ENCODE measurements around the gene TDP2.
"Not testable (repeated sequence)": the region's sequence is repeated elsewhere in the genome, so short reads cannot be mapped to it uniquely, and the experiment has no call there.

The TDP2 gene

DNA sequence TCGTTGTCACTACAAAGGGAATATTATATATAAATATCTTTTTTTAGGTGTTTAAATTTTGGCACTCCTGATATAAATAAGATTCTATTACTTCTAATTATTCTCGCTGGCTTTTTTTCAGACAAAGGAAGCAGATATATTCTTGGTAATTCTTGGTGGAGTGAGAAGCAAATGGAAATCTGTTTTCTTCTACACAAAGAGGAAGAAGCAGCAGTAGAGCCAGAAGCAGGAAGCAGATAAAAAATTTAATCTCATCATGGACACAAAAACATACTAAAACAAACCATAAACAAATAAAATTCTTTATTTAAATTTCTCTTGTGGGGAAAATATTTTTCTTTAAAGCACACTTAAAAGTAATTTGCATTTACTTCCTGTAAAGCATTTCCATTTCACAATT lies 17.0 kb downstream of the TDP2 start:
- no peaks in the 10 kb centered on the region for H3K27me3 ChIP-seq
- intact Hi-C loops (cut with DNase I; ENCODE audit: low total_unique reads) = no loop called here
- H3K4me1 ChIP-seq = peaks cover 0 to 13% (median 4%) of the 10 kb centered on the region in 4 donors
- H3K9me3 ChIP-seq = no peaks in the 10 kb centered on the region
- TF ChIP-seq, protein P1, sequence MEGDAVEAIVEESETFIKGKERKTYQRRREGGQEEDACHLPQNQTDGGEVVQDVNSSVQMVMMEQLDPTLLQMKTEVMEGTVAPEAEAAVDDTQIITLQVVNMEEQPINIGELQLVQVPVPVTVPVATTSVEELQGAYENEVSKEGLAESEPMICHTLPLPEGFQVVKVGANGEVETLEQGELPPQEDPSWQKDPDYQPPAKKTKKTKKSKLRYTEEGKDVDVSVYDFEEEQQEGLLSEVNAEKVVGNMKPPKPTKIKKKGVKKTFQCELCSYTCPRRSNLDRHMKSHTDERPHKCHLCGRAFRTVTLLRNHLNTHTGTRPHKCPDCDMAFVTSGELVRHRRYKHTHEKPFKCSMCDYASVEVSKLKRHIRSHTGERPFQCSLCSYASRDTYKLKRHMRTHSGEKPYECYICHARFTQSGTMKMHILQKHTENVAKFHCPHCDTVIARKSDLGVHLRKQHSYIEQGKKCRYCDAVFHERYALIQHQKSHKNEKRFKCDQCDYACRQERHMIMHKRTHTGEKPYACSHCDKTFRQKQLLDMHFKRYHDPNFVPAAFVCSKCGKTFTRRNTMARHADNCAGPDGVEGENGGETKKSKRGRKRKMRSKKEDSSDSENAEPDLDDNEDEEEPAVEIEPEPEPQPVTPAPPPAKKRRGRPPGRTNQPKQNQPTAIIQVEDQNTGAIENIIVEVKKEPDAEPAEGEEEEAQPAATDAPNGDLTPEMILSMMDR (IDR thresholded peaks at IDR 0.05) = no peak
- H3K4me3 ChIP-seq = no peak overlapping the region
- no peak overlapping the region for H3K27ac ChIP-seq
- peaks cover 41 to 48% (median 47%) of the 10 kb centered on the region in 3 donors for H3K36me3 ChIP-seq
- no peak for DNase-seq

DNA sequence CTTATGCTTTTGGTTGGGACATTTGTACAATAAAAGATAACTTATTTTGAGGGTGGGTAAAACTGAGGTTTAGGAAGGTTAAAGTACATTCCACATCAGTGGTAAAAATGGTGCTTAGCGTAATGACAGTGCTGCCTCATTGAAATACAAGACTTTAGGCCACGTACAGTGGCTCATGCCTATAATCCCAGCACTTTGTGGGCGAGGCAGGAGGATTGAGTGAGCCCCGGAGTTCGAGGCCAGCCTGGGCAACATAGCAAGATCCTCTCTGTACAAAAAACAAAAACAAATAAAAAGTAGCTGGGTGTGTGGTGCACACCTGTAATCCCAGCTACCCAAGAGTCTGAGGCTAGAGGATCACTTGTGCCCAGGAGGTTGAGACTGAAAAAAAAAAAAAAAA lies 18.4 kb downstream of the TDP2 start:
- Histone ChIP-seq H3K27ac (no peak overlapping the region), H3K27me3 (peaks cover 0 to 6% of the 10 kb centered on the region in 2 donors), H3K36me3 (peaks cover 32 to 37% (median 33%) of the 10 kb centered on the region in 3 donors), H3K4me3 (no peak overlapping the region), H3K9me3 (no peaks in the 10 kb centered on the region), H3K4me1 (peaks cover 0 to 13% (median 4%) of the 10 kb centered on the region in 4 donors)
- no peak for DNase-seq
- TF ChIP-seq, protein P1 (IDR thresholded peaks at IDR 0.05) = no peak
- intact Hi-C loops (cut with DNase I; ENCODE audit: low total_unique reads) = no loop called here

DNA sequence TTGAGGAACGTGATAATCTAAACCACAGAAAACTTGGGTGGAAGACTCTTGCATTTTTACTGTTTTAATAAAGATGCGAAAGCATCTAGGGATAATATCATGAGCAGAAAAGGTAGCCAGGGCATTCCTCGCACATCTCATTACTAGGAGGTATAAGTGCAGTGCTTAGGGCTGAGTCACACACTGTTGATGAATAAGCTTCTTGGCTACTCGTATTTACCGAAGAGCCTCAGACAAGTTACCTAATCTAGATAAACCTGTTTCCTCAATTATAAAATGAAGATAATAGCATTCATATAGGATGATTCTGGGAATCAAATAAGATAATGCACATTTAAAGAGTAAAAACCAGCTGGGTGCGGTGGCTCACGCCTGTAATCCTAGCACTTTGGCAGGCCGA lies 19.9 kb downstream of the TDP2 start:
- intact Hi-C loops (cut with DNase I; ENCODE audit: low total_unique reads) = no loop called here
- peaks cover 0 to 6% of the 10 kb centered on the region in 2 donors for H3K27me3 ChIP-seq
- TF ChIP-seq, protein P1 (IDR thresholded peaks at IDR 0.05) = no peak
- H3K4me3 ChIP-seq = no peak overlapping the region
- H3K4me1 ChIP-seq = peaks cover 0 to 13% (median 4%) of the 10 kb centered on the region in 4 donors
- H3K36me3 ChIP-seq = peaks cover 17 to 22% (median 20%) of the 10 kb centered on the region in 3 donors
- no peak overlapping the region for H3K27ac ChIP-seq
- no peaks in the 10 kb centered on the region for H3K9me3 ChIP-seq
- DNase-seq = no peak

DNA sequence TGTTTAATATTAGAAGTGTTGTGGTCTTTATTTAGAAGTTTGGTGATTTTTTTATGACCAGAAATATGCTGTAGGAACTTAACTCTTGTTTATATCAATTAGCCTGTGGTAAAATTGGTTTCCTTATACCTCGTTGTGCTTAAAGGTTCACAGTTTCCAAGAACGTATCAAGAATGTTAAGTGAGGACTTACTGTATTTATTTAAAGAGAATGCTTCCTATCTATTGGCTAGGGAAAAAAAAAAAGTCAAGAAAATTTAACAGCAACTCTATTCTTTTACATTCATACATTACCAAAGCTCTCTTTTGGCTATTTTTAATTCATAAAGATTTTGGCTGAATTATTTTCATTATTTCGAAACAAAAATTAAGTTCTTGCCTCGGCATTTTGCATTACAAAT lies 22.3 kb downstream of the TDP2 start:
- intact Hi-C loops (cut with DNase I; ENCODE audit: low total_unique reads) = no loop called here
- Histone ChIP-seq H3K27me3 (peaks cover 0 to 6% of the 10 kb centered on the region in 2 donors), H3K4me3 (no peak overlapping the region), H3K27ac (no peak overlapping the region), H3K9me3 (no peaks in the 10 kb centered on the region), H3K36me3 (no peaks in the 10 kb centered on the region), H3K4me1 (peaks cover 0 to 13% (median 4%) of the 10 kb centered on the region in 4 donors)
- DNase-seq = no peak
- TF ChIP-seq, protein P1 (IDR thresholded peaks at IDR 0.05) = no peak

DNA sequence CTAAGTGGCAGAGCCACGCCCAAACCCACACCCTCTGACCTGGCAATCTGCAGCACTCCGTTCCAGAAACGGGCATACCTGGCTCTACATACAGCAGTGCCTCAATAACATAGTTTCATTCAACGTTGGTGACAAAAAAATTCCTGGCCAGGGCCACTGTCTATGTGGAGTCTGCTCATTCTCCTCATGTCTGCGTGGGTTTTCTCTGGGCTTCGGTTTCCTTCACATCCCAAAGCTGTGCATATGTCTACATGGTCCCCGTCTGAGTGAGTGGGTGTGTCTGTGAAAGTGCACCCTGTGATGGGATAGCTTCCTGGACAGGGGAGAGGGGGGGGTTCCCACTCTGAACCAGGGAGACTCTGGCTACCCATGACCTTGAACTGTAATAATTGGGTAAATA lies 22.8 kb downstream of the TDP2 start:
- H3K4me3 ChIP-seq = no peak overlapping the region
- H3K27ac ChIP-seq = no peak overlapping the region
- intact Hi-C loops (cut with DNase I; ENCODE audit: low total_unique reads) = no loop called here
- no peak for DNase-seq
- H3K36me3 ChIP-seq = no peaks in the 10 kb centered on the region
- TF ChIP-seq, protein P1 (IDR thresholded peaks at IDR 0.05) = no peak
- peaks cover 0 to 13% (median 4%) of the 10 kb centered on the region in 4 donors for H3K4me1 ChIP-seq
- H3K27me3 ChIP-seq = peaks cover 0 to 6% of the 10 kb centered on the region in 2 donors
- no peaks in the 10 kb centered on the region for H3K9me3 ChIP-seq

DNA sequence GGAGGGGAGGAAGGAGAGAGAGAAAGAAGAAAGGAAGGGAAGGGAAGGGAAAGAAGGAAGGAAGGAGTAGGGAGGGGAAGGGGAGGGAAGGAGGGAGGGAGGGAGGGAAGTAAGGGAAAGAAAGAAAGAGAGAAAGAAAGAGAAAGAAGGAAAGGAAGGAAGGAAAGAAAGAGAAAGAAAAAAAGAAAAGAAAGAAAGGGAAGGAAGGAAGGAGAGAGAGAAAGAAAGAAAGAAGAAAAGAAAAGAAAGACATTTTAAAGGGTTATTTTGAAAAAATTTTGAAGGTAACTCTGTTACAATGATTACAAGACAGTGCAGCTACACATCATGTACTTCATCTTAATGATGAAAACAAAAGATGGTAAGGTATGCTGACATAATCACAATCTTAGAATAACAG lies 24.6 kb downstream of the TDP2 start:
- Histone ChIP-seq H3K9me3 (no peaks in the 10 kb centered on the region), H3K27ac (no peak overlapping the region), H3K4me3 (no peak overlapping the region), H3K4me1 (peaks cover 0 to 13% (median 4%) of the 10 kb centered on the region in 4 donors), H3K36me3 (no peaks in the 10 kb centered on the region), H3K27me3 (peaks cover 0 to 6% of the 10 kb centered on the region in 2 donors)
- TF ChIP-seq, protein P1 (IDR thresholded peaks at IDR 0.05) = no peak
- intact Hi-C loops (cut with DNase I; ENCODE audit: low total_unique reads) = no loop called here
- no peak for DNase-seq

DNA sequence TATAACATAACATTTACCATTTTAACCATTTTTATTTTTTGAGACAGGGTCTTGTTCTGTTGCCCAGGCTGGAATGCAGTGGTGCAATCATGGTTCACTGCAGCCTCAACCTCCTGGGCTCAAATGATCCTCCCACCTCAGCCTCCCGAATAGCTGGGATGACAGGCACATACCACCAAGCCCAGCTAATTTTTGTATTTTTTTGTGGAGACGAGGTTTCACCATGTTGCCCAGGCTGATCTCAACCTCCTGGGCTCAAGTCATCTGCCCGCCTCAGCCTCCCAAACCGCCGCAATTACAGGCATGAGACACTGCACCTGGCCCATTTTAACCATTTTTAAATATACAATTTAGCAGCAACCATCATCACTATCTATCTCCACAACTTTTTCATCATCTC lies 26.1 kb downstream of the TDP2 start:
- H3K27ac ChIP-seq; H3K27me3 ChIP-seq; H3K36me3 ChIP-seq; H3K4me3 ChIP-seq; H3K4me1 ChIP-seq; DNase-seq; intact Hi-C loops (cut with DNase I; ENCODE audit: low total_unique reads); H3K9me3 ChIP-seq: not testable (repeated sequence)
